Measurements from ENCODE around the gene GRM1.

DNA sequence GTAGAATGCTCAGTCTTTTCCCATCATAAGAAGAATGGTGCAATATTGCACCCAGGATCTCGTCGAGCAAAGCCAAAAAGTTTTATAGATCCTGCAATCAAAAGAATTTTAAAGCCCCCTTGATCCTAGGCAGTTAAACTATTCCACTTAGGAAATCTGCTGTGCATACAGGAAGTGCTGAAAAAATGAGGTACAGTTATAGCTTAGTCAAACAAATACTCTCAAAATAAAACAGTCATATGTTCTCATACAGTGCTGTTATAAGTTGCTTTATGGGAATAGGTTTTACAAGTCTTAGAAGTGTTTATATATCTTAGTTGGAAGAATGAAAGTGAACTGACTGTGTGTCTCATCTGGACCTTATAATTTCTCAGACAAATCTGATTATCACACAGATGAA is 282.2 kb downstream of the GRM1 start:
- TF ChIP-seq, protein P1, sequence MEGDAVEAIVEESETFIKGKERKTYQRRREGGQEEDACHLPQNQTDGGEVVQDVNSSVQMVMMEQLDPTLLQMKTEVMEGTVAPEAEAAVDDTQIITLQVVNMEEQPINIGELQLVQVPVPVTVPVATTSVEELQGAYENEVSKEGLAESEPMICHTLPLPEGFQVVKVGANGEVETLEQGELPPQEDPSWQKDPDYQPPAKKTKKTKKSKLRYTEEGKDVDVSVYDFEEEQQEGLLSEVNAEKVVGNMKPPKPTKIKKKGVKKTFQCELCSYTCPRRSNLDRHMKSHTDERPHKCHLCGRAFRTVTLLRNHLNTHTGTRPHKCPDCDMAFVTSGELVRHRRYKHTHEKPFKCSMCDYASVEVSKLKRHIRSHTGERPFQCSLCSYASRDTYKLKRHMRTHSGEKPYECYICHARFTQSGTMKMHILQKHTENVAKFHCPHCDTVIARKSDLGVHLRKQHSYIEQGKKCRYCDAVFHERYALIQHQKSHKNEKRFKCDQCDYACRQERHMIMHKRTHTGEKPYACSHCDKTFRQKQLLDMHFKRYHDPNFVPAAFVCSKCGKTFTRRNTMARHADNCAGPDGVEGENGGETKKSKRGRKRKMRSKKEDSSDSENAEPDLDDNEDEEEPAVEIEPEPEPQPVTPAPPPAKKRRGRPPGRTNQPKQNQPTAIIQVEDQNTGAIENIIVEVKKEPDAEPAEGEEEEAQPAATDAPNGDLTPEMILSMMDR (IDR thresholded peaks at IDR 0.05) = no peak
- no peak for TF ChIP-seq POLR2A (IDR thresholded peaks at IDR 0.05)

Measured in esophagus squamous epithelium (tissue), 4 donors.